Esophagus squamous epithelium (tissue), 5 donors: Measurements from ENCODE around the gene APBA2. TPM values are rescaled to one million over a fixed set of nuclear protein-coding genes. Genes with fewer than 3 reads are reported as not detected.

Experiments
- DNase-seq: peaks from one replicate; lab custom pipeline; 2025; lab: John Stamatoyannopoulos, UW
- H3K27ac ChIP-seq, 4 donors: fragments of 200-600 bp; sonication (generic); one replicate each; pipeline ENCODE4 v1.5.1; 2016 to 2019; ENCODE audit warnings: mild to moderate bottlenecking in 1 of 4
- H3K27me3 ChIP-seq, 4 donors: fragments of 200-600 bp; sonication (generic); 1 replicate in 3 of 4; 2 replicates in 1 of 4; pipeline versions ENCODE4 v1.5.1 to v1.6.0; 2017 to 2021; ENCODE audit warnings: antibody characterized with exemption in 1 of 4
- H3K36me3 ChIP-seq, 3 donors: fragments of 200-600 bp; sonication (generic); one replicate each; pipeline ENCODE4 v1.5.1; 2016 to 2019
- H3K4me1 ChIP-seq, 3 donors: fragments of 200-600 bp; sonication (generic); one replicate each; pipeline ENCODE4 v1.5.1; 2017 to 2019
- H3K4me3 ChIP-seq, 4 donors: fragments of 200-600 bp; sonication (generic); 1 replicate in 3 of 4; 2 replicates in 1 of 4; pipeline ENCODE4 v1.5.1; 2016 to 2019; ENCODE audit warnings: mild to moderate bottlenecking in 2 of 4, moderate library complexity in 1 of 4
- H3K9me3 ChIP-seq, 3 donors: fragments of 200-600 bp; sonication (generic); one replicate each; pipeline ENCODE4 v1.5.1; 2016 to 2019
- POLR2A ChIP-seq, 4 donors: fragments of 450-650 bp; IDR thresholded peaks; one replicate each; pipeline ENCODE4 v1.6.1; 2017; ENCODE audit warnings: antibody characterized with exemption in 4 of 4, mild to moderate bottlenecking in 4 of 4, moderate library complexity in 3 of 4
- WGBS, 2 donors: methylation state at CpG; one replicate each; pipeline ENCODE4 v1.1.5; 2018; 5-methylcytosine and 5-hydroxymethylcytosine counted together
- intact Hi-C: fragments of 100-400 bp; cut with DNase I; formaldehyde crosslinking; loops from one replicate; pipeline ENCODE4 v1.15.0; 2022
- total RNA-seq, 4 donors: library from RNA; depleted of rRNA; stranded (reverse); fragments of >200 nt; gene quantifications; one replicate each; pipeline ENCODE4 v1.1.0, GENCODE V29; 2016
- TF ChIP-seq, protein P1 (sequence below), 6 experiments: fragments of 450-650 bp in 4 of 6; fragments of 200-600 bp in 2 of 6; sonication (generic) in 2 of 6; IDR thresholded peaks; one replicate each; pipeline ENCODE4 v1.5.1; 2016 to 2019; ENCODE audit warnings: antibody characterized with exemption in 6 of 6, mild to moderate bottlenecking in 4 of 6, moderate library complexity in 4 of 6
- donor health status: DM: yes; HTN: yes; CAD: no.

Gene APBA2
- total RNA-seq, 4 donors from 2014 or later, result 0.82 to 9.9 (median 1.6) TPM

GRCh38 chr15:28954466-28955159 lies 68.8 kb downstream of the APBA2 start:
- TF ChIP-seq, protein P1, sequence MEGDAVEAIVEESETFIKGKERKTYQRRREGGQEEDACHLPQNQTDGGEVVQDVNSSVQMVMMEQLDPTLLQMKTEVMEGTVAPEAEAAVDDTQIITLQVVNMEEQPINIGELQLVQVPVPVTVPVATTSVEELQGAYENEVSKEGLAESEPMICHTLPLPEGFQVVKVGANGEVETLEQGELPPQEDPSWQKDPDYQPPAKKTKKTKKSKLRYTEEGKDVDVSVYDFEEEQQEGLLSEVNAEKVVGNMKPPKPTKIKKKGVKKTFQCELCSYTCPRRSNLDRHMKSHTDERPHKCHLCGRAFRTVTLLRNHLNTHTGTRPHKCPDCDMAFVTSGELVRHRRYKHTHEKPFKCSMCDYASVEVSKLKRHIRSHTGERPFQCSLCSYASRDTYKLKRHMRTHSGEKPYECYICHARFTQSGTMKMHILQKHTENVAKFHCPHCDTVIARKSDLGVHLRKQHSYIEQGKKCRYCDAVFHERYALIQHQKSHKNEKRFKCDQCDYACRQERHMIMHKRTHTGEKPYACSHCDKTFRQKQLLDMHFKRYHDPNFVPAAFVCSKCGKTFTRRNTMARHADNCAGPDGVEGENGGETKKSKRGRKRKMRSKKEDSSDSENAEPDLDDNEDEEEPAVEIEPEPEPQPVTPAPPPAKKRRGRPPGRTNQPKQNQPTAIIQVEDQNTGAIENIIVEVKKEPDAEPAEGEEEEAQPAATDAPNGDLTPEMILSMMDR (IDR thresholded peaks at IDR 0.05), result no peak
- TF ChIP-seq POLR2A (IDR thresholded peaks at IDR 0.05), result no peak
- Histone ChIP-seq H3K9me3 (no peaks in the 10 kb centered on the region), H3K4me3 (no peak overlapping the region), H3K4me1 (no peaks in the 10 kb centered on the region), H3K27me3 (no peaks in the 10 kb centered on the region), H3K36me3 (no peaks in the 10 kb centered on the region), H3K27ac (no peak overlapping the region)
- intact Hi-C loops, result no loop called here
- 86 to 89% methylated on average over 12 of the region's 12 CpGs for WGBS, 2 donors
- no peak for DNase-seq

GRCh38 chr15:28955160-28955992 lies 69.6 kb downstream of the APBA2 start:
- 54 to 55% methylated on average over 5 to 8 of the region's 8 CpGs for WGBS, 2 donors

GRCh38 chr15:28955993-28956421 lies 70.2 kb downstream of the APBA2 start:
- H3K9me3 ChIP-seq, result no peaks in the 10 kb centered on the region
- H3K4me3 ChIP-seq, result no peak overlapping the region
- no peak overlapping the region for H3K27ac ChIP-seq
- H3K27me3 ChIP-seq, result no peaks in the 10 kb centered on the region
- H3K4me1 ChIP-seq, result no peaks in the 10 kb centered on the region
- no peak for DNase-seq
- WGBS, 2 donors, result 25 to 75% methylated on average over 2 to 5 of the region's 5 CpGs
- no peaks in the 10 kb centered on the region for H3K36me3 ChIP-seq
- intact Hi-C loops, result no loop called here
- TF ChIP-seq, protein P1 (IDR thresholded peaks at IDR 0.05), result no peak
- TF ChIP-seq POLR2A (IDR thresholded peaks at IDR 0.05), result no peak

More at GRCh38 chr15:28955160-28955992, 69.6 kb downstream of the APBA2 start:
- TF ChIP-seq, protein P1 (IDR thresholded peaks at IDR 0.05), result no peak
- no peak for TF ChIP-seq POLR2A (IDR thresholded peaks at IDR 0.05)
- Histone ChIP-seq H3K27me3 (no peaks in the 10 kb centered on the region), H3K36me3 (no peaks in the 10 kb centered on the region), H3K27ac (no peak overlapping the region), H3K9me3 (no peaks in the 10 kb centered on the region), H3K4me1 (no peaks in the 10 kb centered on the region), H3K4me3 (no peak overlapping the region)
- no peak for DNase-seq
- intact Hi-C loops, result no loop called here

- H3K27ac ChIP-seq, result no peak overlapping the region
- no peaks in the 10 kb centered on the region for H3K27me3 ChIP-seq
- no peaks in the 10 kb centered on the region for H3K9me3 ChIP-seq
- no peak for TF ChIP-seq POLR2A (IDR thresholded peaks at IDR 0.05)
- TF ChIP-seq, protein P1 (IDR thresholded peaks at IDR 0.05), result no peak
- no peak overlapping the region for H3K4me3 ChIP-seq
- WGBS, 2 donors, result 89 to 90% methylated on average over 8 of the region's 8 CpGs
- DNase-seq, result no peak
- H3K4me1 ChIP-seq, result no peaks in the 10 kb centered on the region
- H3K36me3 ChIP-seq, result no peaks in the 10 kb centered on the region
- intact Hi-C loops, result no loop called here
Measured at GRCh38 chr15:28956491-28956890, 70.7 kb downstream of the APBA2 start.
